GM12874 (cell line): ENCODE measurements around the gene CBY2.

ENCODE experiments used
- CTCF ChIP-seq: IDR thresholded peaks from 2 replicates; pipeline ENCODE4 v1.5.1; 2011; ENCODE audit warnings: low read depth, mild to moderate bottlenecking, control low read depth, low read length, moderate library complexity; ENCODE audit not compliant: insufficient read depth

The CBY2 gene

GRCh38 chr13:45702088-45702487 lies at the start of gene CBY2:
TSS of gene CBY2 (plus strand) at chr13:45702320. CDS start at chr13:45702391, 71 bp downstream.
- TF ChIP-seq CTCF: no peak

GRCh38 chr13:45654633-45655349 lies 47.3 kb upstream of the CBY2 start:
- no peak for TF ChIP-seq CTCF

- TF ChIP-seq CTCF: no peak
These were observed 43.4 kb upstream of the CBY2 start for GRCh38 chr13:45658586-45659235.

- TF ChIP-seq CTCF: no peak
These were observed 42.6 kb upstream of the CBY2 start for GRCh38 chr13:45659536-45659935.

GRCh38 chr13:45662162-45662561 lies 40.0 kb upstream of the CBY2 start:
- TF ChIP-seq CTCF: no peak

GRCh38 chr13:45670189-45670885 lies 31.8 kb upstream of the CBY2 start:
- no peak for TF ChIP-seq CTCF

- no peak for TF ChIP-seq CTCF
These were observed 27.2 kb upstream of the CBY2 start for GRCh38 chr13:45674908-45675307.
